ENCODE results near the gene CNDP2. TPM values are rescaled to one million over a fixed set of nuclear protein-coding genes. Genes with fewer than 3 reads are reported as not detected.

CNDP2 gene
- total RNA-seq, 1 donor from 2014 or later: 113 TPM

DNA sequence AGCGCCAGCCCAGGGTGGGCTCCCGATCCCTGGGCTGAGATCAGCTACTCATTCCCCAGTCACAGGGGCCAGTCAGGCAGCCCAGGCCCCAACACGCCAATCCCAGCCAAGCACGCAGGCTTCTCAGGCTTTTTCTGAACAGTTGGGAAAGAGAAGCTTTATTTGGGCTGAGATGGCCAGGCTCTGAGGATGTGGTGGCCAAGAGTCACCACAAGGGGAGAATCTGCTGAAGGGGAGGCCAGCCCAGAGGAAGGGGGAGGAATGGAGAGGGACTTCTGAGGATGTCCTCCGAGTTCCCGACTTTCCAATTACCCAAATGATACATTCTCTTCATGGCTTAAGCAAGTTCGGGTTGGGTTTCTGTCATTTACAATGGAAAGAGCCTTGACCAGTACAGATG lies 36.3 kb upstream of the CNDP2 start:
- peaks cover 9% of the 10 kb centered on the region for H3K27me3 Mint-ChIP-seq (ENCODE audit: unreplicated experiment)
- H3K36me3 Mint-ChIP-seq (ENCODE audit: low read depth, unreplicated experiment): no peaks in the 10 kb centered on the region
- TF ChIP-seq, protein P1, sequence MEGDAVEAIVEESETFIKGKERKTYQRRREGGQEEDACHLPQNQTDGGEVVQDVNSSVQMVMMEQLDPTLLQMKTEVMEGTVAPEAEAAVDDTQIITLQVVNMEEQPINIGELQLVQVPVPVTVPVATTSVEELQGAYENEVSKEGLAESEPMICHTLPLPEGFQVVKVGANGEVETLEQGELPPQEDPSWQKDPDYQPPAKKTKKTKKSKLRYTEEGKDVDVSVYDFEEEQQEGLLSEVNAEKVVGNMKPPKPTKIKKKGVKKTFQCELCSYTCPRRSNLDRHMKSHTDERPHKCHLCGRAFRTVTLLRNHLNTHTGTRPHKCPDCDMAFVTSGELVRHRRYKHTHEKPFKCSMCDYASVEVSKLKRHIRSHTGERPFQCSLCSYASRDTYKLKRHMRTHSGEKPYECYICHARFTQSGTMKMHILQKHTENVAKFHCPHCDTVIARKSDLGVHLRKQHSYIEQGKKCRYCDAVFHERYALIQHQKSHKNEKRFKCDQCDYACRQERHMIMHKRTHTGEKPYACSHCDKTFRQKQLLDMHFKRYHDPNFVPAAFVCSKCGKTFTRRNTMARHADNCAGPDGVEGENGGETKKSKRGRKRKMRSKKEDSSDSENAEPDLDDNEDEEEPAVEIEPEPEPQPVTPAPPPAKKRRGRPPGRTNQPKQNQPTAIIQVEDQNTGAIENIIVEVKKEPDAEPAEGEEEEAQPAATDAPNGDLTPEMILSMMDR (IDR thresholded peaks at IDR 0.05; ENCODE audit: unreplicated experiment): peak; percentile 57
- H3K27ac Mint-ChIP-seq (ENCODE audit: unreplicated experiment): no peak overlapping the region
- peaks cover 3% of the 10 kb centered on the region for H3K4me1 Mint-ChIP-seq (ENCODE audit: unreplicated experiment)
- H3K9me3 Mint-ChIP-seq (ENCODE audit: unreplicated experiment): no peaks in the 10 kb centered on the region
- H3K4me3 Mint-ChIP-seq (ENCODE audit: unreplicated experiment): no peak overlapping the region
- peak; percentile 35 for DNase-seq (ENCODE audit: low spot score)

DNA sequence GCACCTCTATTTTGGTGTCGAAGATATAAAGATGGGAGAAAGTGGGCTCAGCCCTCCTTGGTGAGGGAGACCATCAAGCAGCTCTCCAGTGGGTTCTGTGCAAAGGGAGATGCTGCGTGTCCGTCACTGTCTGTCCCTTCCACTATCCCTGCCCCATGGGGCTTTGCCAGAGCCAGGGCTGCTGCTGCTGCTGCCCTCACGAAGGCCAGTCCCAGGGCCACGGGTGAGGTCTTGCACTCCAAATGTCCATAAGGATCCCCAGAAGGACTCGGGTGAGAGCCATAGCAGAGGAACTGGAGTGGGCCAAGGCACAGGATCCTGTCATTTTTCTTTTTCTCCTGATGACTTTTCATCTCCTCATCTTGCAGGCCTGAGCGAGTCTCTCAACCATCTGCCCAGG lies 35.3 kb upstream of the CNDP2 start:
- TF ChIP-seq, protein P1 (IDR thresholded peaks at IDR 0.05; ENCODE audit: unreplicated experiment): no peak
- Mint-ChIP-seq H3K4me1 (ENCODE audit: unreplicated experiment) (peaks cover 3% of the 10 kb centered on the region), H3K27ac (ENCODE audit: unreplicated experiment) (no peak overlapping the region), H3K36me3 (ENCODE audit: low read depth, unreplicated experiment) (no peaks in the 10 kb centered on the region), H3K9me3 (ENCODE audit: unreplicated experiment) (no peaks in the 10 kb centered on the region), H3K4me3 (ENCODE audit: unreplicated experiment) (no peak overlapping the region), H3K27me3 (ENCODE audit: unreplicated experiment) (peaks cover 7% of the 10 kb centered on the region)
- no peak for DNase-seq (ENCODE audit: low spot score)

DNA sequence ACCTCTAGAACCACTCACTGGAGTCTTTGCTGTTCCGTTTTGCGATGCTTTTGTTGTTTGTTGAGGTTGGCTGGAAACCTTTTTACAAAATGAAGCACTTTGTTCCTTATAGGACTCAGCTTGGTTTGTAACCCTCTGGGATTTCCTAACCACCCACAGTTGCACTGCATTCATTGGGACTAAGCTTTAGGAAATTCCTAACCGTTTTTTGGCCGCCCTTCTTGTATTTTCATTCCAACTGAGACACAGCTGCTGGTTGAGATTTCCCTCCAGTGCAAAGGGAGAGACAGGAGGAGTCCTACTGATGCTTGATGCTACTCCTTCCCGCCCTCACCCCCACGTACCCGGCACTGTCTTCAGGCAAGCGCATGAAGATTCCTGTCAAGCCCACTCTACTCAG lies 32.9 kb upstream of the CNDP2 start:
- TF ChIP-seq, protein P1 (IDR thresholded peaks at IDR 0.05; ENCODE audit: unreplicated experiment): no peak
- H3K9me3 Mint-ChIP-seq (ENCODE audit: unreplicated experiment): no peaks in the 10 kb centered on the region
- H3K27me3 Mint-ChIP-seq (ENCODE audit: unreplicated experiment): peaks cover 8% of the 10 kb centered on the region
- peaks cover 6% of the 10 kb centered on the region for H3K4me1 Mint-ChIP-seq (ENCODE audit: unreplicated experiment)
- no peak overlapping the region for H3K4me3 Mint-ChIP-seq (ENCODE audit: unreplicated experiment)
- H3K27ac Mint-ChIP-seq (ENCODE audit: unreplicated experiment): no peak overlapping the region
- no peaks in the 10 kb centered on the region for H3K36me3 Mint-ChIP-seq (ENCODE audit: low read depth, unreplicated experiment)
- DNase-seq (ENCODE audit: low spot score): no peak

DNA sequence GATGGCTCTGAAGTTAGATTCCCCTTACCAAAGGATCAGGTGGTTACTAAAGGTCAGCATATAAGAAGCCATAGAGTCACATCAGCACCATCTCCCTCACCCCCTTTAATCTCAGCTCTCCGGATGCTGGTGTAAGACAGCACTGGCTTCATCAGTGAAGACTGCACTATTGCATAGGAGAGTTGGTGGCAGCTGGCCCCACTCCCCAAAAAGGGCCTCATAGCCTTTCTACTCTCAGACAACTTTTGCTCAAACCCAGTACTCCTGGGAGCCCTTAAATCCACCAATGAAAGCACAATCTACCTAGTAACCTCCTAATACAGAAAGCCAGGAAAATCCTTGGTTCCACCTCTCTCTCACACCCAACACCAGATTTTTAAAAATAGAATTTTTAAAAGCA lies 32.2 kb upstream of the CNDP2 start:
- Mint-ChIP-seq H3K4me3 (ENCODE audit: unreplicated experiment) (no peak overlapping the region), H3K27ac (ENCODE audit: unreplicated experiment) (no peak overlapping the region), H3K27me3 (ENCODE audit: unreplicated experiment) (peaks cover 4% of the 10 kb centered on the region), H3K4me1 (ENCODE audit: unreplicated experiment) (peaks cover 10% of the 10 kb centered on the region), H3K9me3 (ENCODE audit: unreplicated experiment) (no peaks in the 10 kb centered on the region), H3K36me3 (ENCODE audit: low read depth, unreplicated experiment) (no peaks in the 10 kb centered on the region)
- DNase-seq (ENCODE audit: low spot score): no peak
- TF ChIP-seq, protein P1 (IDR thresholded peaks at IDR 0.05; ENCODE audit: unreplicated experiment): no peak

DNA sequence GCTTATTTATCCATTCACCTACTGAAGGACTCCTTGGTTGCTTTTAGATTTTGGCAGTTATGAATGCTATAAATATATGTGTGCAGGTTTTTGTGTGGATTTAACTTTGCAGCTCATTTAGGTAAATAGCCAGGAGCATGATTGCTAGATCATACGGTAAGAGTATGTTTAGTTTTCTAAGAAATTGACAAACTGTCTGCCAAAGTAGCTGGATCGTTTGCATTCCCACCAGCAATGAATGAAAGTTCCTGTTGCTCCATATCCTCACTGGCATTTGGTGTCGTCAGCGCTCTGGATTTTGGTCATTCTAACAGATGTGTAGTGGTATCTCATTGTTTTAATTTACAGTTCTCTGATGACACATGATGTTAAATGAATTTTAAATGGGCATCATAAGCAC lies 30.4 kb upstream of the CNDP2 start:
- H3K4me1 Mint-ChIP-seq (ENCODE audit: unreplicated experiment): peaks cover 10% of the 10 kb centered on the region
- H3K27me3 Mint-ChIP-seq (ENCODE audit: unreplicated experiment): peaks cover 4% of the 10 kb centered on the region
- TF ChIP-seq, protein P1 (IDR thresholded peaks at IDR 0.05; ENCODE audit: unreplicated experiment): no peak
- H3K36me3 Mint-ChIP-seq (ENCODE audit: low read depth, unreplicated experiment): no peaks in the 10 kb centered on the region
- DNase-seq (ENCODE audit: low spot score): no peak
- H3K9me3 Mint-ChIP-seq (ENCODE audit: unreplicated experiment): no peaks in the 10 kb centered on the region
- no peak overlapping the region for H3K27ac Mint-ChIP-seq (ENCODE audit: unreplicated experiment)
- H3K4me3 Mint-ChIP-seq (ENCODE audit: unreplicated experiment): no peak overlapping the region
